Hematopoietic multipotent progenitor cell treated with erythropoietin and hydrocortisone succinate and interleukin-3 and kit ligand, for 4 days (in vitro differentiated cells): ENCODE data around the gene RILPL1.
"Not testable (repeated sequence)": the region's sequence is repeated elsewhere in the genome, so short reads cannot be mapped to it uniquely, and the experiment has no call there.

Experiments
- DNase-seq: peaks from one replicate; pipeline ENCODE4 v3.0.0-alpha.2; 2015

RILPL1 gene

GRCh38 chr12:123457980-123458779, 75.3 kb downstream of the RILPL1 start, which contains the start of gene SNRNP35:
Gene SNRNP35 (plus strand): TSS chr12:123458139. CDS start chr12:123465541, 7,402 bp downstream.
- peak; percentile 94 for DNase-seq

GRCh38 chr12:123453165-123453564, 80.4 kb downstream of the RILPL1 start:
- DNase-seq: no peak

GRCh38 chr12:123452276-123452550, 81.3 kb downstream of the RILPL1 start:
- not testable (repeated sequence) for DNase-seq

GRCh38 chr12:123450636-123451035, 82.9 kb downstream of the RILPL1 start:
- DNase-seq: no peak

- DNase-seq: no peak
These were observed 83.7 kb downstream of the RILPL1 start for GRCh38 chr12:123449856-123450255.

GRCh38 chr12:123449249-123449733, 84.2 kb downstream of the RILPL1 start:
- no peak for DNase-seq

GRCh38 chr12:123446333-123446713, 87.2 kb downstream of the RILPL1 start:
- no peak for DNase-seq

GRCh38 chr12:123445388-123446332, 87.9 kb downstream of the RILPL1 start:
- no peak for DNase-seq

- no peak for DNase-seq
These were observed 89.2 kb downstream of the RILPL1 start for GRCh38 chr12:123444092-123445026.

- DNase-seq: peak; percentile 54
These were observed 90.7 kb downstream of the RILPL1 start for GRCh38 chr12:123442774-123443173.

GRCh38 chr12:123441523-123442164, 91.9 kb downstream of the RILPL1 start:
- no peak for DNase-seq

- DNase-seq: peak; percentile 98
These were observed 97.2 kb downstream of the RILPL1 start, which contains the start of gene RILPL2 for GRCh38 chr12:123436017-123436964. Gene RILPL2 (minus strand): TSS chr12:123436684. CDS start chr12:123436420, 264 bp downstream.

- DNase-seq: no peak
These were observed 97.9 kb downstream of the RILPL1 start for GRCh38 chr12:123435636-123436016.

- DNase-seq: no peak
These were observed 99.9 kb downstream of the RILPL1 start for GRCh38 chr12:123433615-123434014.

- DNase-seq: peak; percentile 90
These were observed 101.3 kb downstream of the RILPL1 start for GRCh38 chr12:123431951-123432817.

GRCh38 chr12:123429101-123429500, 104.4 kb downstream of the RILPL1 start:
- not testable (repeated sequence) for DNase-seq

GRCh38 chr12:123428591-123428990, 104.9 kb downstream of the RILPL1 start:
- no peak for DNase-seq

- DNase-seq: no peak
These were observed 106.3 kb downstream of the RILPL1 start for GRCh38 chr12:123427036-123427769.

GRCh38 chr12:123421314-123421713, 112.2 kb downstream of the RILPL1 start:
- no peak for DNase-seq
